ENCODE results near the gene CLIC3.

The CLIC3 gene

GRCh38 chr9:136980669-136981478 is 15.5 kb downstream of the CLIC3 start:
- Histone ChIP-seq H3K27me3 (ENCODE audit: control insufficient read depth, insufficient read depth, low read length) (peaks cover 4% of the 10 kb centered on the region; the same call in 1 of the 2 replicates), H3K4me1 (ENCODE audit: control insufficient read depth, insufficient read depth, low read length) (peaks cover 2% of the 10 kb centered on the region), H3K27ac (ENCODE audit: low read length) (no peak overlapping the region), H3K4me3 (ENCODE audit: low read length) (no peak overlapping the region), H3K9me3 (ENCODE audit: control insufficient read depth, insufficient read depth, low read length) (no peaks in the 10 kb centered on the region), H3K36me3 (ENCODE audit: control insufficient read depth, insufficient read depth, low read length) (no peaks in the 10 kb centered on the region)
- DNase-seq (ENCODE audit: low read depth, low spot score) = no peak
- no CpG with 5 or more reads among the region's 16 CpGs for WGBS (ENCODE audit: insufficient coverage, insufficient read length)

- no peak for DNase-seq (ENCODE audit: low read depth, low spot score)
- no CpG with 5 or more reads among the region's 26 CpGs for WGBS (ENCODE audit: insufficient coverage, insufficient read length)
- H3K27ac ChIP-seq (ENCODE audit: low read length) = no peak overlapping the region
- H3K4me1 ChIP-seq (ENCODE audit: control insufficient read depth, insufficient read depth, low read length) = peaks cover 2% of the 10 kb centered on the region
- H3K36me3 ChIP-seq (ENCODE audit: control insufficient read depth, insufficient read depth, low read length) = no peaks in the 10 kb centered on the region
- peaks cover 3% of the 10 kb centered on the region; the same call in 1 of the 2 replicates for H3K27me3 ChIP-seq (ENCODE audit: control insufficient read depth, insufficient read depth, low read length)
- H3K4me3 ChIP-seq (ENCODE audit: low read length) = no peak overlapping the region
- H3K9me3 ChIP-seq (ENCODE audit: control insufficient read depth, insufficient read depth, low read length) = no peaks in the 10 kb centered on the region
Observed at GRCh38 chr9:136979769-136980587, 16.4 kb downstream of the CLIC3 start.

- Histone ChIP-seq H3K4me3 (ENCODE audit: low read length) (no peak overlapping the region), H3K36me3 (ENCODE audit: control insufficient read depth, insufficient read depth, low read length) (no peaks in the 10 kb centered on the region), H3K27me3 (ENCODE audit: control insufficient read depth, insufficient read depth, low read length) (no peaks in the 10 kb centered on the region; the same call in 1 of the 2 replicates), H3K4me1 (ENCODE audit: control insufficient read depth, insufficient read depth, low read length) (peaks cover 2% of the 10 kb centered on the region), H3K27ac (ENCODE audit: low read length) (no peak overlapping the region), H3K9me3 (ENCODE audit: control insufficient read depth, insufficient read depth, low read length) (no peaks in the 10 kb centered on the region)
- no CpG with 5 or more reads among the region's 41 CpGs for WGBS (ENCODE audit: insufficient coverage, insufficient read length)
- DNase-seq (ENCODE audit: low read depth, low spot score) = no peak
Observed at GRCh38 chr9:136978865-136979544, 17.4 kb downstream of the CLIC3 start.

- Histone ChIP-seq H3K27me3 (ENCODE audit: control insufficient read depth, insufficient read depth, low read length) (no peaks in the 10 kb centered on the region), H3K9me3 (ENCODE audit: control insufficient read depth, insufficient read depth, low read length) (no peaks in the 10 kb centered on the region), H3K36me3 (ENCODE audit: control insufficient read depth, insufficient read depth, low read length) (no peaks in the 10 kb centered on the region), H3K4me3 (ENCODE audit: low read length) (peak overlapping the region; percentile 68; the same call in 1 of the 2 replicates), H3K27ac (ENCODE audit: low read length) (no peak overlapping the region), H3K4me1 (ENCODE audit: control insufficient read depth, insufficient read depth, low read length) (peaks cover 2% of the 10 kb centered on the region)
- no CpG with 5 or more reads among the region's 78 CpGs for WGBS (ENCODE audit: insufficient coverage, insufficient read length)
- no peak for DNase-seq (ENCODE audit: low read depth, low spot score)
Observed at GRCh38 chr9:136978073-136978864, 18.1 kb downstream of the CLIC3 start.

GRCh38 chr9:136977649-136978072 is 18.7 kb downstream of the CLIC3 start:
- H3K27me3 ChIP-seq (ENCODE audit: control insufficient read depth, insufficient read depth, low read length) = no peaks in the 10 kb centered on the region
- peak overlapping the region; percentile 68 for H3K4me3 ChIP-seq (ENCODE audit: low read length)
- WGBS (ENCODE audit: insufficient coverage, insufficient read length) = no CpG with 5 or more reads among the region's 33 CpGs
- peaks cover 2% of the 10 kb centered on the region for H3K4me1 ChIP-seq (ENCODE audit: control insufficient read depth, insufficient read depth, low read length)
- no peaks in the 10 kb centered on the region for H3K9me3 ChIP-seq (ENCODE audit: control insufficient read depth, insufficient read depth, low read length)
- no peaks in the 10 kb centered on the region for H3K36me3 ChIP-seq (ENCODE audit: control insufficient read depth, insufficient read depth, low read length)
- DNase-seq (ENCODE audit: low read depth, low spot score) = no peak
- no peak overlapping the region for H3K27ac ChIP-seq (ENCODE audit: low read length)

GRCh38 chr9:136977223-136977622 is 19.1 kb downstream of the CLIC3 start, which contains the start of gene PTGDS:
Gene PTGDS, plus strand, starts transcription at chr9:136977504. Its CDS starts 75 bp downstream, at chr9:136977579.
- peak within 1 kb of the TSS; percentile 68 for H3K4me3 ChIP-seq (ENCODE audit: low read length)
- no peaks in the 10 kb centered on the region for H3K9me3 ChIP-seq (ENCODE audit: control insufficient read depth, insufficient read depth, low read length)
- DNase-seq (ENCODE audit: low read depth, low spot score) = no peak
- H3K27ac ChIP-seq (ENCODE audit: low read length) = no peak within 1 kb of the TSS
- no CpG with 5 or more reads among the region's 10 CpGs for WGBS (ENCODE audit: insufficient coverage, insufficient read length)
- no peaks in the 10 kb centered on the region for H3K27me3 ChIP-seq (ENCODE audit: control insufficient read depth, insufficient read depth, low read length)
- H3K36me3 ChIP-seq (ENCODE audit: control insufficient read depth, insufficient read depth, low read length) = no peaks in the 10 kb centered on the region
- peaks cover 2% of the 10 kb centered on the region for H3K4me1 ChIP-seq (ENCODE audit: control insufficient read depth, insufficient read depth, low read length)

- H3K27me3 ChIP-seq (ENCODE audit: control insufficient read depth, insufficient read depth, low read length) = no peaks in the 10 kb centered on the region
- peaks cover 2% of the 10 kb centered on the region for H3K4me1 ChIP-seq (ENCODE audit: control insufficient read depth, insufficient read depth, low read length)
- no CpG with 5 or more reads among the region's 14 CpGs for WGBS (ENCODE audit: insufficient coverage, insufficient read length)
- DNase-seq (ENCODE audit: low read depth, low spot score) = no peak
- no peaks in the 10 kb centered on the region for H3K9me3 ChIP-seq (ENCODE audit: control insufficient read depth, insufficient read depth, low read length)
- no peak overlapping the region for H3K4me3 ChIP-seq (ENCODE audit: low read length)
- H3K27ac ChIP-seq (ENCODE audit: low read length) = no peak overlapping the region
- H3K36me3 ChIP-seq (ENCODE audit: control insufficient read depth, insufficient read depth, low read length) = no peaks in the 10 kb centered on the region
Observed at GRCh38 chr9:136975644-136976043, 20.7 kb downstream of the CLIC3 start.

- Histone ChIP-seq H3K27ac (ENCODE audit: low read length) (no peak overlapping the region), H3K4me1 (ENCODE audit: control insufficient read depth, insufficient read depth, low read length) (peaks cover 2% of the 10 kb centered on the region), H3K4me3 (ENCODE audit: low read length) (no peak overlapping the region), H3K36me3 (ENCODE audit: control insufficient read depth, insufficient read depth, low read length) (no peaks in the 10 kb centered on the region), H3K9me3 (ENCODE audit: control insufficient read depth, insufficient read depth, low read length) (no peaks in the 10 kb centered on the region), H3K27me3 (ENCODE audit: control insufficient read depth, insufficient read depth, low read length) (no peaks in the 10 kb centered on the region)
- DNase-seq (ENCODE audit: low read depth, low spot score) = no peak
- no CpG with 5 or more reads among the region's 15 CpGs for WGBS (ENCODE audit: insufficient coverage, insufficient read length)
Observed at GRCh38 chr9:136974817-136975535, 21.4 kb downstream of the CLIC3 start.

Measured in iPS DF 6.9 (cell line).